ENCODE results near the gene RHOH. TPM values are rescaled to one million over a fixed set of nuclear protein-coding genes. Genes with fewer than 3 reads are reported as not detected.
"Not testable (repeated sequence)": the region's sequence is repeated elsewhere in the genome, so short reads cannot be mapped to it uniquely, and the experiment has no call there.

Gene RHOH
- total and polyA plus RNA-seq, 2 donors from 2014 or later = 0.17 to 14.1 TPM

DNA sequence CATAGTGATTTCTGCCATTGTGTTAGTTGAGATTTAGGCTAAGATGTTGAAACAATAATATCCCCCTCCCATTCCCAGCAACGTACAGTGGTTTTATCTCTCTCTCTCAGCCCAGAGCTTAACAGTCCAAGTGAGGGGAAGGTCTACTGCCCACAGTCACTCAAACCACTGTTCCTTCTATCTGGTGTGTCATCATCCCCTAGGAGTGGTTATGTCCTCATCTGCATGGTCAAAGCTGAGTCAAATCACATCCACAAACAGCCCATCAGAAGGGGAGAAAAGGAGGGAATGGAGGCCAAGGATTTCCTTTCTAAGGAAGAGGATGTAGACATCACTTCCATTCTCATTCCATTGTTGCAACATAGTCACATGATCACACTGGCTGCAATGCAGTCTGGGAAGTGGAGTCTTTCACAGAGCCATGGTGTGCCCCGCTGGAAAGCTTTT is 95.5 kb downstream of the RHOH start:
- intact Hi-C loops (cut with DNase I) = no loop called here
- DNase-seq = no peak

GRCh38 chr4:40294339-40294738 is 97.5 kb downstream of the RHOH start:
- no peak for FAIRE-seq
- no peak for DNase-seq
- H3K36me3 ChIP-seq (ENCODE audit: control insufficient read depth in 2 of 3, insufficient read depth in 3 of 3, low read length in 3 of 3) = no peaks in the 10 kb centered on the region
- intact Hi-C loops (cut with DNase I) = no loop called here
- peaks cover 0 to 6% (median 0%) of the 10 kb centered on the region in 3 donors for H3K9me3 ChIP-seq (ENCODE audit: control insufficient read depth in 2 of 3, insufficient read depth in 1 of 3, low read length in 3 of 3)
- no peaks in the 10 kb centered on the region for H3K27me3 ChIP-seq (ENCODE audit: control insufficient read depth, insufficient read depth, low read length)
- H3K4me1 ChIP-seq (ENCODE audit: control insufficient read depth in 2 of 3, insufficient read depth in 2 of 3, low read depth in 1 of 3, low read length in 3 of 3) = no peaks in the 10 kb centered on the region
- no peak overlapping the region for H3K4me3 ChIP-seq (ENCODE audit: low read length in 3 of 3)
- H3K9ac ChIP-seq (ENCODE audit: low read length in 3 of 3) = no peak overlapping the region
- H3K27ac ChIP-seq (ENCODE audit: low read depth in 2 of 2, low read length in 2 of 2) = no peak overlapping the region
- TF ChIP-seq CTCF (IDR thresholded peaks at IDR 0.05; ENCODE audit: borderline replicate concordance, extremely low read depth, insufficient read depth) = no peak

More for the DNA sequence above, 95.5 kb downstream of the RHOH start:
- no peaks in the 10 kb centered on the region for H3K36me3 ChIP-seq (ENCODE audit: control insufficient read depth in 2 of 3, insufficient read depth in 3 of 3, low read length in 3 of 3)
- H3K9me3 ChIP-seq (ENCODE audit: control insufficient read depth in 2 of 3, insufficient read depth in 1 of 3, low read length in 3 of 3) = peaks cover 0 to 6% (median 0%) of the 10 kb centered on the region in 3 donors
- no peak overlapping the region for H3K4me3 ChIP-seq (ENCODE audit: low read length in 3 of 3)
- no peak overlapping the region for H3K9ac ChIP-seq (ENCODE audit: low read length in 3 of 3)
- FAIRE-seq = no peak
- H3K4me1 ChIP-seq (ENCODE audit: control insufficient read depth in 2 of 3, insufficient read depth in 2 of 3, low read depth in 1 of 3, low read length in 3 of 3) = no peaks in the 10 kb centered on the region
- H3K27me3 ChIP-seq (ENCODE audit: control insufficient read depth, insufficient read depth, low read length) = no peaks in the 10 kb centered on the region
- no peak overlapping the region for H3K27ac ChIP-seq (ENCODE audit: low read depth in 2 of 2, low read length in 2 of 2)
- no peak for TF ChIP-seq CTCF (IDR thresholded peaks at IDR 0.05; ENCODE audit: borderline replicate concordance, extremely low read depth, insufficient read depth)

- Histone ChIP-seq H3K9ac (ENCODE audit: low read length in 3 of 3) (peak overlapping the region in 1 of 3 donors; percentile 9), H3K4me3 (ENCODE audit: low read length in 3 of 3) (peak overlapping the region in 1 of 3 donors; percentile 30)
- H3K9me3 ChIP-seq (ENCODE audit: control insufficient read depth in 2 of 3, insufficient read depth in 1 of 3, low read length in 3 of 3); FAIRE-seq; H3K27ac ChIP-seq (ENCODE audit: low read depth in 2 of 2, low read length in 2 of 2); intact Hi-C loops (cut with DNase I); H3K36me3 ChIP-seq (ENCODE audit: control insufficient read depth in 2 of 3, insufficient read depth in 3 of 3, low read length in 3 of 3); H3K27me3 ChIP-seq (ENCODE audit: control insufficient read depth, insufficient read depth, low read length); DNase-seq; H3K4me1 ChIP-seq (ENCODE audit: control insufficient read depth in 2 of 3, insufficient read depth in 2 of 3, low read depth in 1 of 3, low read length in 3 of 3): not testable (repeated sequence)
Observed at GRCh38 chr4:40295030-40295429, 98.2 kb downstream of the RHOH start.

DNA sequence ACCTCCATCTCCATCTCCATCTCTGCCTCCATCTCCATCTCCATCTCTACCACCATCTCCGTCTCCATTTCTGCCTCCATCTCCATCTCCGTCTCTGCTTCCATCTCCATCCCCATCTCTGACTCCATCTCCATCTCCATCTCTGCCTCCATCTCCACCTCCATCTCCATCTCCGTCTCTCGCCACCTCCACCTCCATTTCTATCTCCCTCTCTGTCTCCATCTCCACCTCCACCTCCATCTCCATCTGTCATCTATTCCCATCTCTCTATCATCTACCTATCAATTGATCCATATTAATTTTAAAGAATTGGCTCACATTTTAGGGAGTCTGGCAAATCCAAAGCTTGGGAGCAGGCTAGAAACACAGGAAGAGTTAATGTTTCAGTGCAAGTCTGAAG is 98.7 kb downstream of the RHOH start:
- FAIRE-seq = no peak
- H3K9me3 ChIP-seq (ENCODE audit: control insufficient read depth in 2 of 3, insufficient read depth in 1 of 3, low read length in 3 of 3) = peaks cover 0 to 6% (median 0%) of the 10 kb centered on the region in 3 donors

More for the DNA sequence above, 98.7 kb downstream of the RHOH start:
- Histone ChIP-seq H3K4me1 (ENCODE audit: control insufficient read depth in 2 of 3, insufficient read depth in 2 of 3, low read depth in 1 of 3, low read length in 3 of 3) (no peaks in the 10 kb centered on the region), H3K4me3 (ENCODE audit: low read length in 3 of 3) (no peak overlapping the region), H3K27ac (ENCODE audit: low read depth in 2 of 2, low read length in 2 of 2) (no peak overlapping the region), H3K36me3 (ENCODE audit: control insufficient read depth in 2 of 3, insufficient read depth in 3 of 3, low read length in 3 of 3) (no peaks in the 10 kb centered on the region), H3K27me3 (ENCODE audit: control insufficient read depth, insufficient read depth, low read length) (no peaks in the 10 kb centered on the region), H3K9ac (ENCODE audit: low read length in 3 of 3) (no peak overlapping the region)
- TF ChIP-seq CTCF (IDR thresholded peaks at IDR 0.05; ENCODE audit: borderline replicate concordance, extremely low read depth, insufficient read depth) = no peak
- DNase-seq = no peak
- intact Hi-C loops (cut with DNase I) = no loop called here

Other genes with a start within 250 kb of the RHOH start
- gene PDS5A, start 219.1 kb upstream of the RHOH start, total RNA-seq = 59.8 TPM
- 13.1 TPM for gene PDS5A, start 219.1 kb upstream of the RHOH start, polyA plus RNA-seq (ENCODE audit: insufficient read depth, low read depth, low replicate concordance)
- 10.5 TPM for gene N4BP2, start 140.2 kb upstream of the RHOH start, total RNA-seq
- 0.71 TPM for gene N4BP2, start 140.2 kb upstream of the RHOH start, polyA plus RNA-seq (ENCODE audit: insufficient read depth, low read depth, low replicate concordance)
- not detected for gene CHRNA9, start 138.3 kb downstream of the RHOH start, total RNA-seq
- gene CHRNA9, start 138.3 kb downstream of the RHOH start, polyA plus RNA-seq (ENCODE audit: insufficient read depth, low read depth, low replicate concordance) = not detected